Stimulated activated CD8-positive, alpha-beta memory T cell treated with anti-CD3 and anti-CD28 coated beads, Interleukin-7, amount 100 ng/mL, for 1 hour (primary cell): ENCODE measurements around the gene GRIK1.

ENCODE experiments used
- DNase-seq, 2 donors: peaks; one replicate each; pipeline ENCODE4 v3.0.0-alpha.2; 2020; ENCODE audit warnings: low read depth in 2 of 2

Gene GRIK1

DNA sequence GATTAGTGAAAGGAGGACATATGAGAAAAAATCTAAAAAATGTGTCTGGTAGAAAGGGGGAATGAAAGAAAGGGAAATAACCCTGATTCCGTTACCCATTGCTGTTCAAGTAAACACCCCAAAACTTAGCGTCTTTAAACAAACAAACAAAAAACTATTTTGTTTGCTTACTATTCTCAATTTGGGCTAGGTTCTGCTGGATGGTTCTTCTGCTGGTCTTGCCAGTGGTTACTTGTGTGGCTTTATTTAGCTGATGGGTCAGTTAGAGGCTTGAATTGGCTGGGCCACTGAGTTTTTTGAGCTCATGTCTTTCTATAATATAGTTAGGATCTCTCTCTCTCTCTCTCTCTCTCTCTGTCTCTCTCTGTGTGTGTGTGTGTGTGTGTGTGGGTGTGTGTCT, 112.1 kb downstream of the GRIK1 start:
- DNase-seq = no peak

- no peak for DNase-seq
Measured at GRCh38 chr21:29827236-29827635, 112.6 kb downstream of the GRIK1 start.

DNA sequence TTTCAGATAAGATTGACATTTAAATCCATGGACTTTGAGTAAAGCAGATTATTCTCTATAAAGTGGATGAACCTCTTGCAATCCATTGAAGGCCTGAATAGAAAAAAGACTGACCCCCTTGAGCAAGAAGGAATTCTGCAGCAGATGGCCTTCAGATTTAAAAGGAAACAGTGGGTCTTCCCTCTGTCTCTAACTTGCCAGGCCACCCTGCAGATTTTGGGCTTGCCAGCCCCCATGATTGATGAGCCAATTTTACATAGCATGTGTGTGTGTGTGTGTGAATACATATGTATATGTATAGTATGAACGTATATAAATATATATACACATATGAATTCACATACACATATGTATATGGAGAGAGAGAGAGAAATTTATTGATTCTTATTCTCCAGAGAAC, 113.4 kb downstream of the GRIK1 start:
- no peak for DNase-seq

GRCh38 chr21:29825936-29826335, 113.9 kb downstream of the GRIK1 start:
- no peak for DNase-seq

GRCh38 chr21:29825345-29825744, 114.5 kb downstream of the GRIK1 start:
- no peak for DNase-seq

GRCh38 chr21:29822064-29822463, 117.7 kb downstream of the GRIK1 start:
- DNase-seq = no peak

GRCh38 chr21:29821230-29821629, 118.6 kb downstream of the GRIK1 start:
- DNase-seq = no peak

DNA sequence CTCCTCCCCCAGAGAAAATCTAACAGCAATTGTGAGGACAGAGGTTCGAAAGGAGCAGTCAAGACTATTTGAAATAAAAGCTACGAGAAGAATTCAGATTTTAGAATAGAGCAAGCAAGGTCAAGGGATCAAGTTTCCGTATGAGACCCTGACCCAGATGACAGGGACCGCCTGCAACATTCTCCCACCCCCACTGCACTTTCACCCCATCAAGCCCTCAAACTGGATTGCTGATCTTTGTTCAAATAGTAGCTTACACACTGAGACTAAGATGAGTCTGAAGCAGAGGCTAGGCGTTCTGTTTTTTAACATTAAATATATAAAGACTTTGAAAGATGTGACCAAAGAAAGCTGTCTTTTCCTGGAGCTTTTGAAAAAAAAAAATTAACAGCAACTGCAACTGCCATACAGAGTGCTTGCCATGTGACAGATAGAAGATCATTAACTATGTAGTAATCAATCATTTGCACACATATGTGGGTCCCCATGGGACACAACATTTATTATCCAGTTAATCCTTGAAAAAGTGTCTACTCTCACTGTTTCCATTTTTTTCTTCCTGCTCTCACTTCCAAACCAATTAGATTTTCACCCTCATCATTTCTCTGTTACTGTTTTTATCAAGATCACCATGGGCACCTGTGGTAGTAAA, 120.0 kb downstream of the GRIK1 start:
- no peak for DNase-seq

DNA sequence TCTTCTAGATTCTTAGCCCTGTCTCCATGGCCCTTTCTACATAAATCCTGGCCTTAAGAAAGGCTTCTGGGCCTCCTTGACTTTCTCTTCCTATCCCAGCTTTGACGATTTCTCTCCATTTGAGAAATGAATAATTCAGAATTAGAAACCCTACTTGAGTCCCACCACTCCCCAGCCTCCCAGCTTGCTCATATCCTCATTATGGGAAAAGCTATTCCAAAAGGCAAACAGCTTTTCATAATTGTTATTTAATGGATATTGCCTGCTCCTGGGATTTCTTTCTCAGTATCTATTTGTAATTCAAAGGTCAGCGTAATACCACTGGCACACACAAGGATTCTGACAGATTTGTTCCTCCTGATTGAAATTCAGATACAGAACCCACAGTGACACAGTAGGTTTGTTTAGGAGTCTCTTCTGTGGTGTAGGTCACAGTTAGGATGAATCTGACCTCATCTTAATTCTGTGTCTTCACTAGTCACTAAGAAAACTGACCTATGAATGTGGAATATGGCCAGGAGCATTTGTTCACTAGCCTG, 121.3 kb downstream of the GRIK1 start:
- DNase-seq = no peak

DNA sequence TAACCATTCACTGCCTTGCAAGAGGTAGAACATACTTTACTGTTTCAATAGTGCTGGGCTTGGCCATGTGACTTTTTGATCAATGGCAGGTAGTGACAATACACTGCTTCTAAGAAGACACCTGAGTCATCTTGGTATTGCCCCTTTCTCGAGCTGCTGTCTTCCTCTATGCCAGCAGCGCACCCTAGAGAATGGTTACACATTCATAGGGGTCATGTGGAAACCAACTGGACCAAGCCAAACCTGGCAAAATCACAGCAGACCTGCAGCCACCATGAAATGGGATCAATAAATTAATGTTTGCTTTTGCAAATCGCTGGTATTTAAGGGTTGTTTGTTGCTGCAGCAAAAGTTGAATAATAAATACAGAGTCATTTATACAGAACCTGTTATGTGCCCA, 122.3 kb downstream of the GRIK1 start:
- no peak for DNase-seq

GRCh38 chr21:29812947-29813346, 126.8 kb downstream of the GRIK1 start:
- DNase-seq = no peak

- DNase-seq = no peak
Measured at GRCh38 chr21:29810871-29811270, 128.9 kb downstream of the GRIK1 start.

- DNase-seq = no peak
Measured at GRCh38 chr21:29808153-29808552, 131.6 kb downstream of the GRIK1 start.

DNA sequence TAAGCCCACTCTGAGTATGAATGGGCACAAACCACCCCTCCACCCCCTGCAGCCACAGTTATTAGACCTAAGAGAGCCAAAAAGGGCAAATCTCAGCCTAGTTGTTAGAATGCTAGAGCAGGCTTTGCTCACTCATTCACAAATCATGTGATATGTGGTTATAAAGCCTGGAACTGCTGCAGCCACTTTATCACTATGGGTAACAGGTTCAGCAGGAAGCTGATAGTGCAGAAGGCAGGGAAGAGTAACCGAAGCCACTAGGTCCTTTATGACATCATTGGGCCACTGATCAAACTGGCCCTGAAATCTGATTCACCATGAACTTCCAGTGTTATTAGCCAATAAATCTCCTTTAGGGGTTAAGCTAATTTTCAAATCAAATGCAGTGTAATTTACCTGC, 134.7 kb downstream of the GRIK1 start:
- no peak for DNase-seq

GRCh38 chr21:29803191-29803590, 136.6 kb downstream of the GRIK1 start:
- DNase-seq = no peak

DNA sequence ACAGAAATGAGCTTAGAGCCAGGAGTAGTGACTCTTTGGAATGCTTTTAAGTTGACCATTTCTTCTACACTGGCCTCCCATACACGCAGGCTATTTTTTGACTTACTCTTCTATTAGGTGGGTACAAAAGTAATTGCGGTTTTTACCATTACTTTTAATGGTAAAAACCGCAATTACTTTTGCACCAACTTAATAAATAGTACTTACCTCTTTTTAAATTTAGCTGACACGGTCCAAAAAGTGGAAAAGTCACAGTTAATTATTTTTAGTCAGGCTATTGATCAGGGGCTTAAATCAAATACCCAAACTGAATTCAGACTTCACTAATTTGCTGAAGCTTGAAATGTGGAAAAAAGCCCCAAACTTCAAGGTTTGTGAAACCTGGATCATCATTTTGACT, 138.7 kb downstream of the GRIK1 start:
- no peak for DNase-seq

DNA sequence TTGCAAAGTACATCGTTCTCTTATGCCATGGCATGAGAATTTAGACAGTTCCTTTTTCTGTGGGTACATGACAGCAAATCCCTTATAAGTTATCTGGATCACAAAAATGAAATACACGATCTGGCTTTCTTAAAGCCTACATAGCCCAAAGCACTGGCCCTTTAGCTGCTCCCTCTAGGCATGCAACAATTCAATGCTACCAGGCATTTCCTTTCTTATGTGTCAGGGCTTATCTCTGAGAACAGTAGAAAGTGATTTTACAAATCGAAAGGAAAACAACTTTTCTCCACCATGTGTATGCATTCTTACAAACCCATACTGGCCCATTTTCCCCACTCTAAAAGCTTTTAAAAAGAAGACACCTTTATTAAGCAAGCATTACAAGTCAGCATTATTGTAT, 139.7 kb downstream of the GRIK1 start:
- no peak for DNase-seq

DNA sequence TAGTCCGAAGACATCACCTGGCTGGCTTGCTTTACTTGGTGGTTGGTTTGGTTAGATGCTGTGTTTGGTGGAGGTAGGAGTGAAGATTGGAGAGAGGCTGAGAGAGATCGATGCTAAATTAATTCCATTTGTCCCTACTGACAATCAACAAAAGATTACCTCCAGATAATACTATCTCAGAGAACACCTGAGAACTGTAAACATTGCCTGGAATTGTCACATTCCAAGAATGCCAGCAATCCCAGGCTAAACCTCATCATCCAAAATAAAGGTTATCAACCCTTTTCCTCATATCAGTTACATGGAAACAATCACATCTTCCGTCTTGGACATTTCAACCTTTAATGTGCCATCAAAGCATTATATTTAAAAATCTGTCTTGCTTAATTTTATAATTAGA, 141.0 kb downstream of the GRIK1 start:
- DNase-seq = no peak

DNA sequence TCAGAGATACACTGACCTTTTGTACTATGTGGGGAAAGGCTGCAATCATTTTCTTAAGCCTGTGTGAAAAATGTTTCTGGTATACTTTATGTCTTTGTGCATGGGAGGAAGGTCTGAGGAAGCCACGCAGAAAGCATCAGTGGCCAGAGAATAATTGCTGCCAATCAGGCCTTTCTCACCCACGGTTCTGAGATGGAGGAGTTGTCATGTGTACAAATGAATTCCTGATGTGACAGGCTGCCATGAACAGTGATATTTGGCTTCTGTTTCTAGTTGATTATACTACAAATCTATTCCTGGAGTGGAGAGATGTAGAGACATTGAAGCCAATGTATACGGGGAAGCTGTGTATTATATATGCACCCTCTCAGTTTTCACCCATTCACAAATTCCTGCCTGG, 142.6 kb downstream of the GRIK1 start:
- no peak for DNase-seq

DNA sequence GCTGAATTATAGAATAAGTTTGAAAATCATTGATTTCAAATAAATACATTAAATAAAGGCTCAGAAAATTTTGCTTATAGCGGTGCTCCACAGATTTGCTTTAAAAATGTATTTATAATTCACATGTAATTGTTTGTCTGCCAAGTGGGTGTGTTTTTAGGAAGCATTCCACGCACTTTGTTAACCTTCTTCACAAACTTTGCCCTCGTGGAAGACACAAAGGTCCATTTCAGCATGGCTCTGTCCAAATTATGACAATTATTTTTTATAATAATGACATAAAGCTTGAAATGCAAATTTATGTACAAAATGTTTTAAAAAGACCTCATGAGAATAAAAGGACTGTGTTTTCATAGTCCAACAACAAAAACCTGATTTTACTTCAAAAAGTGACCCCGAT, 146.1 kb downstream of the GRIK1 start:
- no peak for DNase-seq

DNA sequence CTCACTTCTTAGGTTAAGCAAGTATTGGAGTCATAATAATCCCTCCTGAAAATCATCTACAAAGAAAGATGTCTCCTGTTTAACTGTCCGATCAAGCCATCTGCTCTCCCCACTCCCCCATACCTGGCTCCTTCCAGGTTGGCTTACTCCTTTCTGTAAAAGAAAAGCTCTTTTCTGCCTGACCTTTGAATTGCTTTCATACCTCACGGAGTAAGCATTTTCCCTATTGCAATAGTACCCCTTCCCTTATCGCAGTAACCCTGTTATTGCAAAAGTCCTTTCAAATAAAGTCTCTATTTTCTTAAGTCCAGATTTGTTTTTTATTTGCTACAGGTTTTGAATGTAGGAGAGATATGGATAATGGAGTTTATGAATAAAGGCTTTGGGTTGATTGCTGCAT, 150.4 kb downstream of the GRIK1 start:
- no peak for DNase-seq

GRCh38 chr21:29788752-29789151, 151.0 kb downstream of the GRIK1 start:
- DNase-seq = no peak

- DNase-seq = no peak
Measured at GRCh38 chr21:29787361-29787909, 152.4 kb downstream of the GRIK1 start.
